Activated T-cell treated with anti-CD3 and anti-CD28 coated beads, Interleukin-2, amount 50 U/mL, for 72 hours (primary cell): ENCODE results near the gene JMJD1C. TPM values are rescaled to one million over a fixed set of nuclear protein-coding genes. Genes with fewer than 3 reads are reported as not detected.

ENCODE experiments used
- ATAC-seq, 2 donors: fragments of 150-1000 bp; cut with Tn5 transposase; replicated peaks in 1 of 2; 2 replicates each; pipeline ENCODE4 v1.10.0; 2021; ENCODE audit warnings: moderate library complexity in 2 of 2, mild to moderate bottlenecking in 1 of 2
- DNase-seq, 2 donors: peaks; one replicate each; pipeline ENCODE4 v3.0.0; 2021 to 2022; ENCODE audit warnings: mixed read lengths in 1 of 2
- H3K27ac Mint-ChIP-seq: one replicate; pipeline ENCODE4 v1.8.0; 2022; ENCODE audit warnings: mild to moderate bottlenecking, moderate library complexity, mixed read lengths
- H3K27me3 Mint-ChIP-seq: one replicate; pipeline ENCODE4 v1.8.0; 2022; ENCODE audit warnings: low read depth, mixed read lengths
- H3K36me3 Mint-ChIP-seq, 2 donors: one replicate each; pipeline ENCODE4 v1.8.0; 2022; ENCODE audit warnings: mixed read lengths in 2 of 2, mild to moderate bottlenecking in 1 of 2; ENCODE audit not compliant: insufficient read depth in 2 of 2
- H3K4me1 Mint-ChIP-seq: one replicate; pipeline ENCODE4 v1.8.0; 2022; ENCODE audit warnings: low read depth, mixed read lengths
- H3K4me3 Mint-ChIP-seq, 2 donors: one replicate each; pipeline ENCODE4 v1.8.0; 2022; ENCODE audit warnings: mild to moderate bottlenecking in 2 of 2, mixed read lengths in 2 of 2, moderate library complexity in 2 of 2
- H3K9me3 Mint-ChIP-seq, 2 donors: one replicate each; pipeline ENCODE4 v1.8.0; 2022; ENCODE audit warnings: mixed read lengths in 2 of 2
- total RNA-seq, 2 donors: library from RNA; stranded (reverse); gene quantifications; one replicate each; pipeline ENCODE4 v1.2.3, GENCODE V29; 2022

The JMJD1C gene
- total RNA-seq, 2 donors from 2014 or later: 67.3 to 67.5 TPM

DNA sequence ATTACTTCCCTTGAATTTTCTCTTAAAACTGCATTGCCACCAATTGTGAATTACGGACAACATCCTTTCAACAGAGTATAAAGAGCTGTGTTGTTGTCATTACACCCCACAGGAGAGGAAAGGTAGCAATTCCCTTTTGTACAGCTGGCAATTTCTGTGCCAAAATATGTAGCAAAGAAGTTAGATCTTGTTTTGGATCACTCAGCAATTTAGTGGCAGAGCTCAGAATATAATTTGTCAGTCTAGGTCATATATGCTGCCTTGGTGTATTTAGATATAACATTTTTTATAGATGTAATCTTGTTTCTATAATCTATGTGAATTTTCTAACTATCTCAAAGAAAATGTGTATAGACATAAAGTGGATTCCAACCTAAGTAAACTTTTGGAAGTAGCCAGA lies 293.9 kb downstream of the JMJD1C start:
- DNase-seq: no peak
- peak overlapping the region; percentile 64 for H3K27ac Mint-ChIP-seq
- no peaks in the 10 kb centered on the region for H3K27me3 Mint-ChIP-seq
- H3K4me3 Mint-ChIP-seq: peak overlapping the region; percentile 11 to 39
- peaks cover 8 to 37% of the 10 kb centered on the region in 2 donors for H3K36me3 Mint-ChIP-seq
- H3K4me1 Mint-ChIP-seq: peaks cover 56% of the 10 kb centered on the region
- no peaks in the 10 kb centered on the region for H3K9me3 Mint-ChIP-seq
- ATAC-seq: no peak

DNA sequence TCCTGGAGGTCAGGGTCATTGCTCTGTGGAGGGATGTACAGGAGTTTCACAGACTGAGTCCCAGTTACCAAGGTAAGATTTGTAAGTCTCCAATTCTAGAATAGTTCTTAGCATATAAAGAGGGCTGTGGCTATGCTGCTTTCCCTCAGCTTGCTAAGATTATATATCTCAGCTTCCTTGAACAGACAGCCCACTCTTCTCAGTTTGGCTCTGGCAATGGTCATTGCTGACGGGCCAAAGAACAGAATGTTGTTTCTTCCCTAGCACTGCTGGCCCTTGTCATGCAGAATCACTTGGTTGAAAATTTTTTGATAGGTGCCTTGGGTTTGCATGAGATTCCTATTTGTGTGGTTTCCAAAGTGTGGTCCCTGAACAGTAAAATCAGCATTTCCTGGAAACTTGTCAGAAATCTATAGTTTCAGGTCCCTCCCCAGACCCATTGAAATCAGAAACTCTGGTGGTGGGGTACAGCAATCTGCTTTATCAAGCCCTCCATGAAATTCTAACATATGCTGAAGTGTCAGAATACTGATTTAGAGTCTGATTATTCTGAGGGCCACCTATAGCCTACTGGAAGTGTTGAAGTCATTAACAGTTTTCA lies 294.4 kb downstream of the JMJD1C start:
- Mint-ChIP-seq H3K27me3 (no peaks in the 10 kb centered on the region), H3K4me1 (peaks cover 56% of the 10 kb centered on the region), H3K36me3 (peaks cover 8 to 35% of the 10 kb centered on the region in 2 donors), H3K27ac (peak overlapping the region; percentile 64), H3K9me3 (no peaks in the 10 kb centered on the region), H3K4me3 (peak overlapping the region; percentile 11 to 43)
- no peak for DNase-seq
- no peak for ATAC-seq

DNA sequence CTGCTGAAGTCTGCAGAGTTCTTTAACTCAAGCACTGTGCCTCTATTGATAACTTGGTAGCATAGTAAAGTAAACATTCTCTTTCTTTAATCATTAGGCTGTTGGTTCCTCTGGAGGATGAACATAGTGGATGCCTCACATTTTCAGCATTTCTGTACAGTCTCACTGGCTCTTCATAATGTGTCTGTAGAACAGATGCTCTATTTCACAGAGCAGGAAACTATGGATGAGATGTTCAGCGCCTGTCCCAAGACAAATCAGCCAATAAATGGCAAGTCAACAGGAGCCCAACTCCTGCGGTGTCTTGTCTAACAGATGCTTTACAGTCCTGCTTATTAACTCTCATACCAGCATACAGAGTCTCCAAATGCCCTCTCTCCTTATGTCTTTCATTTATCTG lies 296.2 kb downstream of the JMJD1C start:
- H3K36me3 Mint-ChIP-seq: peaks cover 8 to 35% of the 10 kb centered on the region in 2 donors
- H3K27me3 Mint-ChIP-seq: no peaks in the 10 kb centered on the region
- no peak overlapping the region for H3K27ac Mint-ChIP-seq
- no peak for ATAC-seq
- no peak for DNase-seq
- no peak overlapping the region for H3K4me3 Mint-ChIP-seq
- H3K9me3 Mint-ChIP-seq: no peaks in the 10 kb centered on the region
- H3K4me1 Mint-ChIP-seq: peaks cover 47% of the 10 kb centered on the region

DNA sequence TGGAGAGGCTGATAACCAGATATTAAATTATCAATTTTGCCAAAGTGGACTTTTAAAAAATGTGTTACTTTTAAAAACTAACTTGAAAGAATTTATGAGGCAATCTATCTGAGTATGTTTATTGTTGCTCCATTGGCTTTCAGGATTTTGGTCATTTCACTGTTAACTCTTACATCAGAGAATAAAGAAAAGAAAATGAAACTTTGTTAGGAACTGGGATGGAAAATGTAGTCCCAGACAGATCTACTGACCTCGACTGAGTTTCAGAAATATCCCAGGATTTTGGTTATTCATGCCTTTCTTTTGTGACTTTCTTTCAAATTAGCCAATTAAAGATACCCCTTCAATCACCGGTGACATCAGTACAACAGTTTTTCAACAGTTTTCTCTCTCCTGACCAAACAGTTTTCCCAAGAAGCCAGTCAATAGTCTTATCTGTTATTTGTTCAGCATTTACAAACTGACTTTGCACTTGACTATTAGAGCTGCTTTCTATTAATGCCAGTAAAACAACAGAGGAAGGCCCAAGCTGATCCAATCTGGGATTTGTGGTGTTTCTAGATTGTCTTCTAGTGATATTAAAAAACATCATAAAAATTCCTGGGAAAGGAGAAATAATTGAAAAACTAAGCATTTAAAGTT lies 296.8 kb downstream of the JMJD1C start:
- no peaks in the 10 kb centered on the region for H3K9me3 Mint-ChIP-seq
- no peak overlapping the region for H3K4me3 Mint-ChIP-seq
- ATAC-seq: no peak
- no peaks in the 10 kb centered on the region for H3K27me3 Mint-ChIP-seq
- peaks cover 40% of the 10 kb centered on the region for H3K4me1 Mint-ChIP-seq
- H3K27ac Mint-ChIP-seq: peak overlapping the region; percentile 90
- DNase-seq: no peak
- peaks cover 8 to 28% of the 10 kb centered on the region in 2 donors for H3K36me3 Mint-ChIP-seq

GRCh38 chr10:63166742-63167258 lies 299.0 kb downstream of the JMJD1C start:
- peak; percentile 38 to 54 for ATAC-seq

GRCh38 chr10:63165249-63165648 lies 300.5 kb downstream of the JMJD1C start:
- Mint-ChIP-seq H3K27me3 (no peaks in the 10 kb centered on the region), H3K4me3 (no peak overlapping the region), H3K27ac (peak overlapping the region; percentile 56), H3K36me3 (peaks cover 2 to 11% of the 10 kb centered on the region in 2 donors), H3K9me3 (no peaks in the 10 kb centered on the region), H3K4me1 (peaks cover 9% of the 10 kb centered on the region)
- ATAC-seq (no peak), DNase-seq (no peak)

More at GRCh38 chr10:63166742-63167258, 299.0 kb downstream of the JMJD1C start:
- H3K4me3 Mint-ChIP-seq: no peak overlapping the region
- H3K9me3 Mint-ChIP-seq: no peaks in the 10 kb centered on the region
- H3K27ac Mint-ChIP-seq: no peak overlapping the region
- peaks cover 20% of the 10 kb centered on the region for H3K4me1 Mint-ChIP-seq
- DNase-seq: peak in 1 of 2 donors; percentile 43
- no peaks in the 10 kb centered on the region for H3K27me3 Mint-ChIP-seq
- peaks cover 3 to 21% of the 10 kb centered on the region in 2 donors for H3K36me3 Mint-ChIP-seq

GRCh38 chr10:63164166-63164623 lies 301.6 kb downstream of the JMJD1C start:
- no peak for DNase-seq
- ATAC-seq: no peak
- Mint-ChIP-seq H3K36me3 (peaks cover 0 to 7% of the 10 kb centered on the region in 2 donors), H3K27me3 (no peaks in the 10 kb centered on the region), H3K4me1 (peaks cover 5% of the 10 kb centered on the region), H3K9me3 (no peaks in the 10 kb centered on the region), H3K4me3 (no peak overlapping the region), H3K27ac (no peak overlapping the region)

- Mint-ChIP-seq H3K4me3 (no peak overlapping the region), H3K4me1 (peaks cover 13% of the 10 kb centered on the region), H3K27ac (peak overlapping the region; percentile 0), H3K27me3 (no peaks in the 10 kb centered on the region), H3K36me3 (peaks cover 0 to 2% of the 10 kb centered on the region in 2 donors), H3K9me3 (no peaks in the 10 kb centered on the region)
- no peak for DNase-seq
- ATAC-seq: no peak
These were observed 304.2 kb downstream of the JMJD1C start for GRCh38 chr10:63161592-63161991.

GRCh38 chr10:63157845-63158624 lies 307.7 kb downstream of the JMJD1C start:
- Mint-ChIP-seq H3K27me3 (no peaks in the 10 kb centered on the region), H3K9me3 (no peaks in the 10 kb centered on the region), H3K36me3 (peaks cover 0 to 12% of the 10 kb centered on the region in 2 donors), H3K4me3 (no peak overlapping the region), H3K4me1 (peaks cover 25% of the 10 kb centered on the region), H3K27ac (no peak overlapping the region)
- ATAC-seq (peak; percentile 66 to 76), DNase-seq (peak; percentile 48 to 50)

DNA sequence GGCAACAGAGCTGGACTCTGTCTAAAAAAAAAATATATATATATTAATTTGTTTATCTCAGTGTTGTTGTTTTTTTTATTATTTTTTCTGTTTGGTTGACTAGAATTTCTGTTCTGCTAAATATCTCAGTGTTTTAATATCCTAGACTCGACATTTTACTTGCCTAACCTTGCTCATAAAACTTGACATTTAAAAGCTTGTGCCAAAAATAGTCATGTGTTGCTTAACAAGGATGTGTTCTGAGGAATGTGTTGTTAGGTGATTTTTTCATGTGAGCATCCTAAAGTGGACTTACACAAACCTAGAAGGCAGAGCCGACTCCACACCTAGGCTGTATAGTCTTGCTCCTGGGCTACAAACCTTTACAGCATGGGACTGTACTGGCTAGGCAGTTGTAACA lies 309.5 kb downstream of the JMJD1C start:
- DNase-seq: no peak
- Mint-ChIP-seq H3K36me3 (peaks cover 0 to 13% of the 10 kb centered on the region in 2 donors), H3K9me3 (no peaks in the 10 kb centered on the region), H3K27me3 (no peaks in the 10 kb centered on the region), H3K4me3 (no peak overlapping the region), H3K27ac (peak overlapping the region; percentile 78), H3K4me1 (peaks cover 20% of the 10 kb centered on the region)
- peak in 1 of 2 donors; percentile 23 for ATAC-seq

DNA sequence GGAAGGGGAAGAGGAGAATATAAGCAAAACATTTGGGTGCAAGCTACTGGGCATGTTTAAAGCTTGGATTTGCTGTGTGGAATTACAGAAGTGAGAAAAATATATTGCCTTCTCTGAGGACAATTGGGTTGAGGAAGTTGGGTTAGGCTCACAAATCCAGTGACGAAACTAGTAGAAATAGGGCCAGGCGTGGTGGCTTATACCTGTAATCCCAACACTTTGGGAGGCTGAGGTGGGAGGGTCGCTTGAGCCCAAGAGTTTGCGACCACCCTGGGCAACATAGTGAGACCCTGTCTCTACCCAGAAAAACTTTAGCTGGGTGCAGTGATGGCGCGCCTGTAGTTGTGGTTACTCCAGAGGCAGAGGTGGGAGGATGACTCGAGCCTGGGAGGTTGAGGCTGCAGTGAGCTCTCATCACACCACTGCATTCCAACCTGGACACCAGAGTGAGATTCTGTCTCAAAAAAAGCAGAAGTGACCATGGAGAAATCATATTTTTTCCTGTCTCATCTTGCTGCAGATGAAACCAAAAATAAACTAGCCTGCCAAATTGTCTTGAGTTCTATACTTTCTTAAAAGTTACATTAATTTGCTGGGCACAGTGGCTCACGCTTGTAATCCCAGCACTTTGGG lies 310.3 kb downstream of the JMJD1C start:
- DNase-seq (no peak), ATAC-seq (peak in 1 of 2 donors; percentile 16)
- Mint-ChIP-seq H3K27me3 (no peaks in the 10 kb centered on the region), H3K4me3 (no peak overlapping the region), H3K9me3 (no peaks in the 10 kb centered on the region), H3K4me1 (peaks cover 20% of the 10 kb centered on the region), H3K27ac (no peak overlapping the region), H3K36me3 (peaks cover 0 to 13% of the 10 kb centered on the region in 2 donors)

- ATAC-seq: no peak
- DNase-seq: no peak
- Mint-ChIP-seq H3K4me3 (no peak overlapping the region), H3K9me3 (no peaks in the 10 kb centered on the region), H3K27ac (no peak overlapping the region), H3K36me3 (peaks cover 0 to 13% of the 10 kb centered on the region in 2 donors), H3K4me1 (peaks cover 20% of the 10 kb centered on the region), H3K27me3 (no peaks in the 10 kb centered on the region)
These were observed 311.0 kb downstream of the JMJD1C start for GRCh38 chr10:63154546-63155387.
